GM18526 (cell line): ENCODE results near the gene DAB2.

Source experiments
- POLR2A ChIP-seq: IDR thresholded peaks from 3 replicates; pipeline ENCODE4 v1.6.1; 2011; ENCODE audit not compliant: insufficient read length; ENCODE audit errors: extremely low read depth

DAB2 gene

GRCh38 chr5:39424736-39425637, at the start of gene DAB2:
Gene DAB2, minus strand, starts transcription at chr5:39424980. Its CDS starts 30,660 bp downstream, at chr5:39394320.
- no peak for TF ChIP-seq POLR2A

DNA sequence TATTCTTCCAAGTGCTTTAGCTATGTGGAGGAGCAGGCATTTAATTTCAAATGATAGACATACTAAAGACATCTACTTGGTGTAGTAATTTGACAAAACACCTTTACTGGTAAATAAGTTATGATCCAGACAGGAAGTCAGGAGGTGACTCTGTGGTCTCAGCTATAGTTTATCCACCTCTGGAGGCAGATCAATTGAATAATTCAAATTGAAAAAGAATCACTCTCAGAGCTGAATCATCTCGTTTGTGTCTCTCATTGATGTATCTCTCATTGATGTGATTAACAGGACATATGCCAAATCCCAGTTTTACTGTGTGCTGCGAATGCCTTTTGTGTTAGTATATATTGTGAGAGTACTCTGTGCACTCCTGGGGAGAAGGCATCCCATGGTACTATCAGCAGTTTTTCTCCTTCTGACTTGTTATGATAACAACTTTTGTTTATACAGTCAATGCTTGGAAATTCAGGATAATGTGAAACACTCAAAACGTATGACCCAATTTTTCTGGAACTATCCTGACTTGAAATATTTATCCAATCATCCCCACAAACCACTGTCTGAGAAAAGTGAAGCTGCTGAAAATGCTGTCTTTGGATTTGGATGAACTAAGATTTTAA, 48.5 kb upstream of the DAB2 start:
- no peak for TF ChIP-seq POLR2A

GRCh38 chr5:39471836-39472508, 47.2 kb upstream of the DAB2 start:
- TF ChIP-seq POLR2A = no peak

GRCh38 chr5:39470811-39471210, 46.0 kb upstream of the DAB2 start:
- no peak for TF ChIP-seq POLR2A

GRCh38 chr5:39469777-39470415, 45.1 kb upstream of the DAB2 start:
- TF ChIP-seq POLR2A = no peak

GRCh38 chr5:39469176-39469575, 44.4 kb upstream of the DAB2 start:
- TF ChIP-seq POLR2A = no peak

DNA sequence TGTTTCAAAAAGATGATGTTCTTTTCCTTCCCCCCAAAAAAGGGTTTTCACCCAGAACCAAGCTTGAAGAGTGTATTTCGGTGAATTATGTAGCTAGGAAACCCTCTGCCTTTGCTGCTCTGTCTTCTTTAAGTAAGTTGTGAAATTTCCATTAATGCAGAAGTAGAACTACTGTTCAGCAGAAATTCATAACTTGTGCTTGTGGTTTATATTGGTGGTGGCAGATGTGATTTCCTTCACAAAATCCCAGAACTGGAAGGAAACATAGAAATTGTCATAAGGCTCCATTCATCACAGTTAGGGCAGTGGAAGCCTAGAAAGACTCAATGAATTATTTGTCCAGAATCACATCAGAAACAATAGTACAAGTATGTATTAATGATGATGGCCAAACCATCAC, 42.1 kb upstream of the DAB2 start:
- no peak for TF ChIP-seq POLR2A

DNA sequence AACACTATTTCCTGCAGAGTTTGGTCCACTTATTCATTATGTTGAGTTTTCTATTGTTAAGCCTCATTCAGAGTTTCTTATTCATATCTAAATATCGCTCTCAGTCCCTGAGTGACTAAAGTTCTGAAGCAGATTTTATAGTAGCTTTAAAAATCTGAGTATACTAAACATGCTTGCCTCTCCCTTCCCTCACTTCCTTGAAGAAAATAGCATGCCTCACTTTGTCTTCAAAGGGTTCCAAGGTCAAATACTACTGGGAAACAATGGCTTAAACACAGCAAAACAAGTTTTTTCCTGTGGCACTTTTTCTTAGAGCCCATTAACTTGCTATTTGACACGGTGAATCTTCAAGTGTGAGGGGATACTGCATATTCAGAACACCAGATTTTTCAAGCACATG, 41.1 kb upstream of the DAB2 start:
- TF ChIP-seq POLR2A = no peak

GRCh38 chr5:39465097-39465496, 40.3 kb upstream of the DAB2 start:
- no peak for TF ChIP-seq POLR2A

- TF ChIP-seq POLR2A = no peak
Measured at GRCh38 chr5:39464088-39464487, 39.3 kb upstream of the DAB2 start.

DNA sequence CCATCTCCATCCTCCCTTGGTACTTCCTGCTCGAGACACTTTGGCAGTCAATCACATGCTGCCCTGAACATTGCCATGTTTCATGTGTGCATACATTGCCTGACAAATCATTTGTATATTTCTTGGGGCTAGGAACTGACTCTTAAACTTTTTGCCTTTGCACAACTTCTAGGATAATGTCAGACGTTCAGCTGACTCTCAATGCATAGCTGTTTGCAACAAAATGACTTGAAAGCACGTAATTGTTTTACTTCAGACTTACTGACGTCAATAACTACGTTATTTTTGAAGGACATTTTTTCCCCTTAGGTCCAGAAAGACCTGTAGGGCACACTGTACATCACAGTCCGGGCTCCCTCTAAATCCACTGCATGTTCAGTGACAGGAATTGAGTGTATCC, 37.4 kb upstream of the DAB2 start:
- TF ChIP-seq POLR2A = no peak

- no peak for TF ChIP-seq POLR2A
Measured at GRCh38 chr5:39461007-39461682, 36.4 kb upstream of the DAB2 start.

- no peak for TF ChIP-seq POLR2A
Measured at GRCh38 chr5:39459907-39460306, 35.1 kb upstream of the DAB2 start.

DNA sequence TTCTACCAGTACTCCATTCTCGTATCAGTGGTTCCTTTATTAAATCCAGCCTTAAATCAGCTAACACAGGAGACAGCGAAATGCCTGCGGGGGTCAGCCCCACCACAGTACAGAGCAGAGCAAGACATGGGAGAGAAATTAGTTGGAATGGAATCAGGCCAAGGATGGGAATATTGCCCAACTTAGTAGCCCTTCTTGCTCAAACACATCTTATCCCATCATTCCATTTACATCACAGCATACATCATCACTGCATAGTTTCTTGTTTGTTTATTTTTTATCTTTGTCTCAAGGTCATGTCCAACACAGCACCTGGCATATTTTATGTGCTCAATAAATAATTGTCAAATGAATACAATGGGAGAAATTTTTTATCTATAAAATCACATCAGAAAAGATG, 34.3 kb upstream of the DAB2 start:
- TF ChIP-seq POLR2A = no peak

DNA sequence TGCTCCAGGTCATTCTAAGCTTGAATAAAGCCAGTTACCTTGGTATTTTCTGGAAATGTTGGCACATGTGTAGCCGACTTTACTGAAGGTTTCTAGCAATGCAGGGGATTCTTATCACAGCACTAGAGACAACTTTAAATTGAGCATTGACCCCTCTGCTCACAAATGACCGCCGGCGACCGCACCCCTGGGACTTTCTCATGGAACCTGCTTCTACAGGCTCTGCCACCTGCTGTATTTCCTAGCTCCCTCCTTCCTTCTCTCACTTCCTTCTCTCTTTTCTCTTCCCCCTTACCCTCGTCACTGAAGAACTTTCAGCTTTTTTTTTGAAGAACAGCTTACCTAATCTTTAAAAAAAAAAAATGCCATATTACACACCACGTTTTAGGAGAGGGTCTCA, 30.9 kb upstream of the DAB2 start:
- no peak for TF ChIP-seq POLR2A
